HEK293 (cell line): ENCODE data around the gene PRR15.

ENCODE experiments used
- CTCF ChIA-PET: fragments of 350-600 bp; formaldehyde crosslinking; extraction: SDS; loops from one replicate; lab custom pipeline; 2021; ENCODE audit warnings: antibody characterized with exemption; lab: Yijun Ruan, JAX
- POLR2A ChIA-PET: fragments of 300-600 bp; formaldehyde crosslinking; extraction: SDS; loops from one replicate; lab custom pipeline; 2020; ENCODE audit warnings: antibody characterized with exemption, inconsistent platforms; lab: Yijun Ruan, JAX
- H3K27ac ChIP-seq: fragments of 200-500 bp; sonication (Bioruptor generic); 2 replicates; pipeline ENCODE4 v1.5.1; 2014; ENCODE audit warnings: low read depth, low read length, control low read depth, inconsistent platforms; ENCODE audit errors: extremely low read depth
- H3K36me3 ChIP-seq, 2 experiments: fragments of 200-500 bp in 1 of 2; sonication (Bioruptor generic) in 1 of 2; 1 replicate in 1 of 2; 2 replicates in 1 of 2; pipeline ENCODE4 v1.5.1; 2014 to 2017; ENCODE audit warnings: inconsistent platforms in 2 of 2, low read length in 2 of 2; ENCODE audit not compliant: control insufficient read depth in 2 of 2, insufficient read depth in 1 of 2
- H3K4me1 ChIP-seq: fragments of 200-500 bp; sonication (Bioruptor generic); 2 replicates; pipeline ENCODE4 v1.5.1; 2014; ENCODE audit warnings: mild to moderate bottlenecking, low read length, inconsistent platforms; ENCODE audit not compliant: control insufficient read depth, insufficient read depth
- H3K4me3 ChIP-seq: 2 replicates; pipeline ENCODE4 v1.5.1; 2011; ENCODE audit warnings: low read depth, mild to moderate bottlenecking, control low read depth, low read length, moderate library complexity
- H3K9me3 ChIP-seq: fragments of 200-500 bp; sonication (Bioruptor generic); 2 replicates; pipeline ENCODE4 v1.5.1; 2014; ENCODE audit warnings: low read depth, low read length, inconsistent platforms; ENCODE audit not compliant: control insufficient read depth, insufficient read depth
- KLF10 ChIP-seq: fragments of 450-650 bp; IDR thresholded peaks from 2 replicates; pipeline ENCODE4 v1.5.1; 2018; ENCODE audit warnings: missing biosample characterization, mild to moderate bottlenecking, missing genetic modification characterization
- MZF1 ChIP-seq: fragments of 450-650 bp; formaldehyde crosslinking; IDR thresholded peaks from 2 replicates; pipeline ENCODE4 v1.5.1; 2017; ENCODE audit warnings: missing biosample characterization, missing genetic modification characterization, borderline replicate concordance
- REST ChIP-seq: fragments of 450-650 bp; formaldehyde crosslinking; IDR thresholded peaks from 2 replicates; pipeline ENCODE4 v1.5.1; 2016; ENCODE audit warnings: missing biosample characterization, missing genetic modification characterization
- SCRT2 ChIP-seq: fragments of 450-650 bp; formaldehyde crosslinking; IDR thresholded peaks from 2 replicates; pipeline ENCODE4 v1.5.1; 2016; ENCODE audit warnings: missing biosample characterization, missing genetic modification characterization
- ZBTB49 ChIP-seq: fragments of 450-650 bp; formaldehyde crosslinking; IDR thresholded peaks from 2 replicates; pipeline ENCODE4 v1.5.1; 2016; ENCODE audit warnings: missing biosample characterization, missing genetic modification characterization, low read depth
- ZNF114 ChIP-seq: fragments of 450-650 bp; formaldehyde crosslinking; IDR thresholded peaks from 2 replicates; pipeline ENCODE4 v1.5.0; 2017; ENCODE audit warnings: missing biosample characterization, missing genetic modification characterization
- ZNF169 ChIP-seq: fragments of 450-650 bp; formaldehyde crosslinking; IDR thresholded peaks from 2 replicates; pipeline ENCODE4 v1.5.1; 2016; ENCODE audit warnings: missing biosample characterization, missing genetic modification characterization
- ZNF175 ChIP-seq: fragments of 450-650 bp; formaldehyde crosslinking; IDR thresholded peaks from 2 replicates; pipeline ENCODE4 v1.5.1; 2016; ENCODE audit warnings: missing biosample characterization, missing genetic modification characterization
- ZNF184 ChIP-seq: fragments of 450-650 bp; IDR thresholded peaks from 2 replicates; pipeline ENCODE4 v1.5.1; 2018; ENCODE audit warnings: missing biosample characterization, mild to moderate bottlenecking, missing genetic modification characterization
- ZNF24 ChIP-seq: fragments of 450-650 bp; formaldehyde crosslinking; IDR thresholded peaks from 2 replicates; pipeline ENCODE4 v1.5.1; 2016; ENCODE audit warnings: missing biosample characterization, missing genetic modification characterization
- ZNF335 ChIP-seq: fragments of 450-650 bp; formaldehyde crosslinking; conservative IDR thresholded peaks from 2 replicates; pipeline ENCODE4 v1.5.1; 2016; ENCODE audit warnings: missing biosample characterization, missing genetic modification characterization
- ZNF37A ChIP-seq: fragments of 450-650 bp; IDR thresholded peaks from 2 replicates; pipeline ENCODE4 v1.5.1; 2018; ENCODE audit warnings: missing biosample characterization, missing genetic modification characterization
- ZNF473 ChIP-seq: fragments of 450-650 bp; formaldehyde crosslinking; IDR thresholded peaks from 2 replicates; pipeline ENCODE4 v1.5.1; 2017; ENCODE audit warnings: missing biosample characterization, missing genetic modification characterization
- ZNF488 ChIP-seq: fragments of 450-650 bp; formaldehyde crosslinking; IDR thresholded peaks from 2 replicates; pipeline ENCODE4 v1.5.1; 2016; ENCODE audit warnings: missing biosample characterization, missing genetic modification characterization
- ZNF529 ChIP-seq: fragments of 450-650 bp; formaldehyde crosslinking; IDR thresholded peaks from 2 replicates; pipeline ENCODE4 v1.5.1; 2017; ENCODE audit warnings: missing genetic modification characterization, missing biosample characterization; ENCODE audit not compliant: insufficient replicate concordance
- ZNF530 ChIP-seq: fragments of 450-650 bp; formaldehyde crosslinking; IDR thresholded peaks from 2 replicates; pipeline ENCODE4 v1.5.1; 2016; ENCODE audit warnings: low read depth, missing biosample characterization, missing genetic modification characterization
- ZNF549 ChIP-seq: fragments of 450-650 bp; IDR thresholded peaks from 2 replicates; pipeline ENCODE4 v1.5.1; 2018; ENCODE audit warnings: missing biosample characterization, missing genetic modification characterization, mild to moderate bottlenecking, inconsistent platforms, moderate library complexity
- ZNF624 ChIP-seq: fragments of 450-650 bp; formaldehyde crosslinking; IDR thresholded peaks from 2 replicates; pipeline ENCODE4 v1.5.1; 2017; ENCODE audit warnings: missing biosample characterization, missing genetic modification characterization
- ZNF701 ChIP-seq: fragments of 450-650 bp; formaldehyde crosslinking; IDR thresholded peaks from 2 replicates; pipeline ENCODE4 v1.5.1; 2016; ENCODE audit warnings: missing biosample characterization, missing genetic modification characterization
- ZNF830 ChIP-seq: fragments of 450-650 bp; IDR thresholded peaks from 2 replicates; pipeline ENCODE4 v1.5.0; 2018; ENCODE audit warnings: missing biosample characterization, missing genetic modification characterization, low read depth, mild to moderate bottlenecking, moderate library complexity
- TF ChIP-seq, protein P1 (sequence below): fragments of 450-650 bp; formaldehyde crosslinking; optimal IDR thresholded peaks from 2 replicates; pipeline ENCODE3; 2016; ENCODE audit warnings: missing biosample characterization, mild to moderate bottlenecking, missing genetic modification characterization
- TF ChIP-seq, protein P2 (sequence below): fragments of 450-650 bp; formaldehyde crosslinking; IDR thresholded peaks from 2 replicates; pipeline ENCODE4 v1.5.1; 2017; ENCODE audit warnings: missing biosample characterization, mild to moderate bottlenecking, missing genetic modification characterization, moderate library complexity
- TF ChIP-seq, protein P3 (sequence below): fragments of 450-650 bp; formaldehyde crosslinking; IDR thresholded peaks from 2 replicates; pipeline ENCODE4 v1.5.1; 2017; ENCODE audit warnings: missing biosample characterization, missing genetic modification characterization

The PRR15 gene

DNA sequence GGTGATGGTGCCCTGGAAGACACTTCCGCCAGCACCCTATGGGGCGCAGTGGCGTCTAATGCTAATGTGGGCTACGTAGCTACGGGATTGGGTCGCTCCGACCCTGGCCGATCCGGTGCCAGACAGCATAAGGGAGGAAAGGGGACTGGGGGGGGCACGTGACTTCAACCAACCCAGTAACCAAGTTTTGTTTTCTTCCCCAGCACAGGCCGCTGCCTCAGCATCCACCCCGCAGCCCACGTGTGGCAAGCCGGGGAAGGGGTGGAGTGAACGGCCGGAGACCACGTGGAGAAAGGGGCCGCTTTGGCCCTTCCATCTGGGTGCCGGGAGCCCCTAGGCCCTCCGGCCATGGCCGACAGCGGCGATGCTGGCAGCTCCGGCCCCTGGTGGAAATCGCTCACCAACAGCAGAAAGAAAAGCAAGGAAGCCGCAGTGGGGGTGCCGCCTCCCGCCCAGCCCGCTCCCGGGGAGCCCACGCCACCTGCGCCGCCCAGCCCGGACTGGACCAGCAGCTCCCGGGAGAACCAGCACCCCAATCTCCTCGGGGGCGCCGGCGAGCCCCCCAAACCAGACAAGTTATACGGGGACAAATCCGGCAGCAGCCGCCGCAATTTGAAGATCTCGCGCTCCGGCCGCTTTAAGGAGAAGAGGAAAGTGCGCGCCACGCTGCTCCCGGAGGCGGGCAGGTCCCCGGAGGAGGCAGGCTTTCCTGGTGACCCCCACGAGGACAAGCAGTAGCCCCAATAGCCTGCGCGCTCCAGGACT lies 2.5 kb downstream of the PRR15 start:
- ChIA-PET POLR2A (no interaction called here), CTCF (no interaction called here)
- no peak for TF ChIP-seq ZNF488
- TF ChIP-seq, protein P1, sequence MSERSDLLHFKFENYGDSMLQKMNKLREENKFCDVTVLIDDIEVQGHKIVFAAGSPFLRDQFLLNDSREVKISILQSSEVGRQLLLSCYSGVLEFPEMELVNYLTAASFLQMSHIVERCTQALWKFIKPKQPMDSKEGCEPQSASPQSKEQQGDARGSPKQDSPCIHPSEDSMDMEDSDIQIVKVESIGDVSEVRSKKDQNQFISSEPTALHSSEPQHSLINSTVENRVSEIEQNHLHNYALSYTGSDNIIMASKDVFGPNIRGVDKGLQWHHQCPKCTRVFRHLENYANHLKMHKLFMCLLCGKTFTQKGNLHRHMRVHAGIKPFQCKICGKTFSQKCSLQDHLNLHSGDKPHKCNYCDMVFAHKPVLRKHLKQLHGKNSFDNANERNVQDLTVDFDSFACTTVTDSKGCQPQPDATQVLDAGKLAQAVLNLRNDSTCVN (tag by site-specific recombination), result no peak
- TF ChIP-seq KLF10 (tag by site-specific recombination), result no peak
- no peak for TF ChIP-seq ZNF169
- no peak for TF ChIP-seq ZBTB49 (tag by site-specific recombination)
- no peak for TF ChIP-seq ZNF549 (tag by site-specific recombination)
- TF ChIP-seq MZF1 (tag by site-specific recombination), result no peak
- no peak for TF ChIP-seq REST (tag by site-specific recombination)
- TF ChIP-seq ZNF184 (tag by site-specific recombination), result no peak
- no peak for TF ChIP-seq ZNF335
- TF ChIP-seq SCRT2 (tag by site-specific recombination), result no peak
- no peak for TF ChIP-seq ZNF114
- no peak for TF ChIP-seq ZNF701 (tag by site-specific recombination)
- TF ChIP-seq, protein P2, sequence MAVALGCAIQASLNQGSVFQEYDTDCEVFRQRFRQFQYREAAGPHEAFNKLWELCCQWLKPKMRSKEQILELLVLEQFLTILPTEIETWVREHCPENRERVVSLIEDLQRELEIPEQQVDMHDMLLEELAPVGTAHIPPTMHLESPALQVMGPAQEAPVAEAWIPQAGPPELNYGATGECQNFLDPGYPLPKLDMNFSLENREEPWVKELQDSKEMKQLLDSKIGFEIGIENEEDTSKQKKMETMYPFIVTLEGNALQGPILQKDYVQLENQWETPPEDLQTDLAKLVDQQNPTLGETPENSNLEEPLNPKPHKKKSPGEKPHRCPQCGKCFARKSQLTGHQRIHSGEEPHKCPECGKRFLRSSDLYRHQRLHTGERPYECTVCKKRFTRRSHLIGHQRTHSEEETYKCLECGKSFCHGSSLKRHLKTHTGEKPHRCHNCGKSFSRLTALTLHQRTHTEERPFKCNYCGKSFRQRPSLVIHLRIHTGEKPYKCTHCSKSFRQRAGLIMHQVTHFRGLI, result no peak
- Histone ChIP-seq H3K27ac (no peak overlapping the region), H3K4me3 (no peak overlapping the region), H3K36me3 (no peaks in the 10 kb centered on the region), H3K9me3 (no peaks in the 10 kb centered on the region), H3K4me1 (peaks cover 4% of the 10 kb centered on the region)

DNA sequence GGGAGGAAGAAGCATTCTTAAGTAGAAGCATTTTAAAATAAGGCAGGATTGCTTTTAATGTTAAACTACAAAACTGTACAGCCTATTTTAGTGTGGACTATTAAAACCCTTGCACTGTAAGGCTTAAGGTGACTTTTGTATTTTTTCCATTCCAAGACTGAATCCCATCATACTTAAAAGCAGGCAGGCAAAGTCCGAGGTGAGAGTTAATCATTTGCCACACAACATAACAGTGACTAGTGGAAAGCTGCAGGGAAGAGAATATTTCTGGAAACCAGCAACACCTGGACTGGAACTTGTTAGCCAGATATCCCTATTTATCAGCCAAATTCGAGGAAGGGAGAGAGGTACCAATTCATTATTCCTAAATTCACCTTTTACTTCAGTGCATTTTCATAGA lies 3.5 kb downstream of the PRR15 start:
- Histone ChIP-seq H3K27ac (no peak overlapping the region), H3K4me3 (no peak overlapping the region), H3K36me3 (no peaks in the 10 kb centered on the region), H3K9me3 (no peaks in the 10 kb centered on the region), H3K4me1 (peaks cover 4% of the 10 kb centered on the region)
- CTCF ChIA-PET, result no interaction called here
- POLR2A ChIA-PET, result no interaction called here
- TF ChIP-seq ZNF624 (tag by site-specific recombination) (no peak), ZNF529 (tag by site-specific recombination) (no peak), ZNF830 (tag by site-specific recombination) (no peak), ZNF24 (no peak), ZNF530 (tag by site-specific recombination) (no peak), ZNF175 (no peak), ZNF37A (tag by site-specific recombination) (no peak), ZNF473 (tag by site-specific recombination) (no peak)
- TF ChIP-seq, protein P3, sequence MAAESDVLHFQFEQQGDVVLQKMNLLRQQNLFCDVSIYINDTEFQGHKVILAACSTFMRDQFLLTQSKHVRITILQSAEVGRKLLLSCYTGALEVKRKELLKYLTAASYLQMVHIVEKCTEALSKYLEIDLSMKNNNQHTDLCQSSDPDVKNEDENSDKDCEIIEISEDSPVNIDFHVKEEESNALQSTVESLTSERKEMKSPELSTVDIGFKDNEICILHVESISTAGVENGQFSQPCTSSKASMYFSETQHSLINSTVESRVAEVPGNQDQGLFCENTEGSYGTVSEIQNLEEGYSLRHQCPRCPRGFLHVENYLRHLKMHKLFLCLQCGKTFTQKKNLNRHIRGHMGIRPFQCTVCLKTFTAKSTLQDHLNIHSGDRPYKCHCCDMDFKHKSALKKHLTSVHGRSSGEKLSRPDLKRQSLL (tag by site-specific recombination), result no peak
